Measurements from ENCODE around the gene SLAMF1.

SLAMF1 gene

DNA sequence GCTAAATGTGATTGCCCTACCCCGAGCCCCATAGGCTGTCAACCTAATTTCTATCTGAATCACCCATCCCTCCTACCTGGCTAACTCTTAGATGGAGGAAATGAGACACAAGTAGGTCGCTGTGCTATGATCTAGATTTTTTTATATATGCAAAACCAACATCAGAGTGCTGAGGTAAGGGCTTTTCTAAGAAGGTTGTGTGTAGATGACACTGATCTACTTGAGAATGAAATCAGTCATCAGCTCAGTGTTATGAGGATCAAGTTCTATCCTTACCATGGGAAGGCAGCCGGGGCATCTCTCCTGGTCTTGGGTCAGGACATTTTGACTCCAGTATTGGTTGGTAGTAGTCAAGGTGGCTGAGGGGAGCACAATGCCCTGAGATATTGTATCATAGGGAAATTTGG, 23.6 kb downstream of the SLAMF1 start:
- no peak for DNase-seq

DNA sequence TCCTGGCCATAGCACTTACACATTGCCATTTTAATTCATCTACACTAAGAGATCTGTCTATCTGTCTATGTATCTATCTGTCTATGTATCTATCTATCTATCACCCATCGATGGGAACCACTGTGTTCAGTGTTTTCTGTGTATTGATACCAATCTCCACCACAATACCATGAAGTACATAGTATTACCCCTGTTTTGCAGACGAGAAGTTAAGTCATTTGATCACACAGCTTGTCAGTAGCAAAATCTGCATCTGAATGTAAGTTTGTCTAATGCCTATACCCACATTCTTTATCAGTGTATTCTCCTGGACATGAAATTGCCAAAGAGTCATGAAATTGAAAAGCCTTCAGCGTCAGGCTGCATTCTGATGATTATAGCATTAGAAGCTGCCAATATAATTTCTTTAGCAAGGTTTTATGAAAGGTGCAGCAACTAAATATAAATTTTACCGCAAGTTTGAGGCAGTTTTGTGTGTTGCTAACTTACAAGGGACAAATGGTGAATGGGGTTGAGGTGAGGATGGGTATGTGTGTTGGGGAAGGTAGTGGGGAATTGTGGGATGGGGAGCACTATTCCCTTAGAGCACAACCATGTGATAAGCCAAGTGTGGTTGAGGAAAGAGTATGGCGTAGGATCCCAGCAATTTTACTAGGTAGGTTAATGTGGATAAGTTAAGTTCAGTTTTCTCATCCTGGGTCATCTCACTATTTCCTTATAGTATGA, 24.2 kb downstream of the SLAMF1 start:
- no peak for DNase-seq

DNA sequence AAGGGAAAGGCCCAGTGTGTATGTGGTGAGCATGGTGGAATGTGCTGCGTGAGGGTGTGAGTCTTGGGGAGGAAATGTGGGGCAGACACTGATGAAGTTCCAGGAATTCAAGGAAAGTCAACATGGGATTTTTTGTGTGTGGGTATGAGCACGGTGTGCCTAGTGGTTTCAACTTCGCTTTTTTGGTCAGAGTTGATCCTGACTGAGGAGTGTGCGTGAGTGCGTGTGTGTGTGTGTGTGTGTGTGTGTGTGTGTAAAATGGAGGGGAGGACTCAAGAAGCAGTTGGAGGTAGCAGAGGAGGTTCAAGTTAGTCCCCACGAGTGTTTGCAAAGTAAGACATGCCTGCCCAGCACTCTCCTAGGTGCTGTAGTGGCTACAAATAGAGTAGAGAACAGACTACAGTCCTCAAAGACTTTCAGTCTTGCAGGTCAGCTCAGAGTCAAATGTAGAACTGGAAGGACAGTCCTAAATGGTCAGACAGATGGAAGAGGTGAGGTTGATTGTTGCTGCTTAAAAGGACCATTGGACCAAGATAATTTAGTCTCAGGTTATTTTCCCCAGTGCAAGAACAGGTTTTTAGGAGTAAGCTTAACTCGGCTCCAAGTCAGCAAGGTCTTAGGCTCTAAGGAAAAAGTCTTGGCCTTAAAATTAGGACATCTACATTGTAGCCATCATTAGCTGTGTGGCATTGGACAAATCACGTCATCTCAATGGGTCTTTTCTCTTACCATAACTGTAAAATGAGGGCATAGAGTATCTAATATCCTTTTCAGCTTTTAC, 25.0 kb downstream of the SLAMF1 start:
- DNase-seq: no peak

DNA sequence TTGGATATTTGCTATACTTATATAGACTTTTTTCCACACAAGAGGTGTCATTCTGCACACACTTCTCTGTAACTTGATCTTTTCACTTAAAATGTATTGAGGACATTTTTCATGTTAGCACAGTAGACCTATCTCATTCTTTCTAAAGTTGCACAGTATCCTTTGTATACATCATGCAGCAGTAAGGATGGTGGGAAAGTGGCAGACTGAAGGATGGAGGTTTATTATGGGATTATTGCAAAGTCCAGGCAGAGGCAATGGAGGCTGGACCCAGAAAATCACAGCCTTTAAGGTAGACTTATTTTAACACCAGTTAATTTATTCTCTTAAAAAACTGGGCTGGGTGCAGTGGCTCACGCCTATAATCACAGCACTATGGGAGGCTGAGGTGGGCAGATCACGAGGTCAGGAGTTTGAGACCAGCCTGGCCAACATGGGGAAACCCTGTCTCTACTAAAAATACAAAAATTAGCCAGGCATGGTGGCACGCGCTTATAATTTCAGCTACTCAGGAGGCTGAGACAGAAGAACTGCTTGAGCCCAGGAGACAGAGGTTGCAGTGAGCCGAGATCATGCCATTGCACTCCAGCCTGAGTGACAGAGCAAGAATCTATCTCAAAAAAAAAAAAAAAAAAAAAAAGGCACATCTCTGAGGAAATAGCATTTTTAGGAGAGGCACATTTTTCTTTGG, 25.8 kb downstream of the SLAMF1 start:
- DNase-seq: no peak

DNA sequence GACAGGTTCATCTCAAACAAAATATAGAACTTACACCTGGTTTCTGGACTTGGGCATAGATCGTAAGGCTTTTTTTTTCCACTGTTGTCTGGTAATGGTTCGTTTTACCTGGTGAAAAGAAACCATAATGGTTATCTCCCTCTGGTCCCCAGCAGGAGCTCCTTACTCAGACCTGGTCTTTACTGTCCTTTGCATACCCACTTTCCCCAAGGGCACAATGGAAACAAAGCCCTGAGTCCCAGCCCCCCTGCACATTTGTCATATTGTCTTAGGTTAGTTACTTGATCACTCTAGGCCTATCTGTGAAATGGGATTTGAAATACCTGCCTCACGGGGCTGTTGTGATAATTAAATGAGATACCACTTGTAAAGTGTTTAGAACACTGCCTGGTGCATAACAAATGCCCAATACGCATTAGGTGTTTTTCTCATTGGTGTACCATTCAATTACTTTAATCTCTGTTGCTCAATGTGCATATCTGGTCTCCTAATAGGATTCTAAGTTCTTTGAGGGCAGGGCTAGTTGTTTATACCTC, 27.0 kb downstream of the SLAMF1 start:
- no peak for DNase-seq

DNA sequence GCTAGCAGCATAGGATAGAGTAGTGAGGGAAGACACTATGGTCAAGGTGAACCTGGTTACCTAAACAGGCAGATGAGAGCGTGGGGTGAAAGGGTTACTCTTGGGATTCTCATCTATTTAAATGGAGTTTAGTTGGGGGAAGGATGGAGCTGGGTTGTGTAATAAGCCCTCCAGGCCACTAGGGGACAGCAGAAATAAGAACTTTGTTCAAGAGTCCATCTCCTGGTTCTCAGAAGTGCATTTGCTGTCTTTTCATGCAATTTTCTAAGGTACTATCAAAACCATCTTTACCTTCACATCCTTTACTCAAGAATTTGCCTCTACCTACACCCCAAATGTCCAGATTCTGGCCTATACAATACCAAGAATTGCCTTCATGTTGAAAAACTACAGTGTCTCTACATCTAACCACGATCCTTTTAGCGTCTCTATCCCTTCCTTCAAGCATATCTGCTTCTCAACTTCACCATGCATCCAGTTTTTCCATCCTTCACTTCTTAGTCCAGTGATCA, 28.0 kb downstream of the SLAMF1 start:
- no peak for DNase-seq

DNA sequence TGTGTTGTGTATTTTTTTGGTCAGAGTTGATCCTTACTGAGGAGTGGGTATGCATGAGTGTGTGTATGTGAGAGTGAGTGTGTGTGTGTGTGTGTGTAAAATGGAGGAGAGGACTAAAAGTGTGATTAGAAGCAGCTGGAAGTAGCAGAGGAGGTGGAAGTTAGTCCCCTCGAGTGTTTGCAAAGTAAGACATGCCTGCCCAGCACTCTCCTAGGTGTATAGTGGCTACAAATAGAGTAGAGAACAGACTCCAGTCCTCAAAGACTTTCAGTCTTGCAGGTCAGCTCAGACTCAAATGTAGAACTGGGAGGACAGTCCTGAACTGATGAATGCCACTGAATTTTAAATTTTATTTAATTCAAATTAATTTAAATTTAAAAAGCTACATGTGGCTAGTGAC, 28.5 kb downstream of the SLAMF1 start:
- DNase-seq: no peak

DNA sequence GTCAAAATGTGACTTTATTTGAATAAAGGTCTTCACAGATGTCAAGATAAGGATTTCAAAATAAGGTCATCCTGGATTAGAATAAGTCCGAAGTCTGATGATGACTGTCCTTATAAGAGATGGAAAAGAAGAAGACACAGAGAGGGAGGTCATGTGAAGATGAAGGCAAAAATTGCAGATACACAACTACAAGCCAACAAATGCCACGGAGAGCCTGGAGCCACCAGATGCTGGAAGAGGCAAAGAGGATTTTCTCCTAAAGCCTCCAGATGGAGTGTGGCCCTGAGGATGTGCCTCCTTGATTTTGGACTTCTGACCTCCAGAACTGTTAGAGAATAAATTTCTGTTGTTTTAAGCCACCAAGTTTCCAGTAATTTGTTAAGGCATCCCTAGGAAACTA, 31.2 kb downstream of the SLAMF1 start:
- DNase-seq: no peak

DNA sequence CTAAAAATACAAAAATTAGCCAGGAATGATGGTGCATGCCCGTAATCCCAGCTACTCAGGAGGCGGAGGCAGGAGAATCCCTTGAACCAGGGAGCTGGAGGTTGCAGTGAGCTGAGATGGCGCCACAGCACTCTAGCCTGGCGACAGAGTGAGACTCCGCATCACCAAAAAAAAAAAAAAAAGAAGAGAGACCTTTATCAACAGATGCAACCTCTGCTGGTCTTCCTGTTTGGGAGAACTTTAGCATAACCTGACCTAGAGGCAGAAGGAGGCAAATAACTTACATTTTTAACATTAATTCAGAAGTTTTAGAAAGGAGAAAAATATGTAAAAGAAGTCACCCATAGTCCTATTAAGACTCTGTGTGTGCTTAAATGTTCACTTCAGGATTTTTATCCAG, 32.4 kb downstream of the SLAMF1 start:
- no peak for DNase-seq

DNA sequence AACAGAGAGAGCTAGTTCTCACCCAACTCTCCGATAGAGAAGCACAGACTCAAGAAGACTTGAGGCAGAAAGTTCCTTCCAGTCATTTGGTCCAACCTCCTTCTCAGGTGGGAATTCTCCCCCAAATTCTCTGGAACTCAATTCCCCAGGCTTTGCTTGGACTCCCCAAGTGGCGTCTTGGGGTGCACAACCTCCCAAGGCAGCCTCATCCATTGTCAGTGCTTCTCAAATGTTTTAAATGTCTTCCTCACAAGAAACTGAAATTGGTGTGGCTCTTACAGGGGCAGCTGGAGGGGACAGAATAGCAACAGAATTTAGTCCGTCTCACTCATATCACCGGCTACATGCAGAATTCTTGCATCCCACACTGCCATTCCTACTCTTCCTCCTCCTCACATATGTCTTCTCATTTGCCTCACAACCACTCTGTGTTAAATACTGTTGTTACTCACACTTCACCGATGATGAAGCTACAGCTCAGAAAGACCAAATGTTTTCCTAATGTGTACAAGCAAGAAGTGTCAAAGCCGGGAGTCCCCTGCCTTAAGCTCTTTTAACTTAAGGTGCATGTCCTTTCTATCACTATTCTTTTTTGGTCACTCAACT, 34.1 kb downstream of the SLAMF1 start:
- no peak for DNase-seq

DNA sequence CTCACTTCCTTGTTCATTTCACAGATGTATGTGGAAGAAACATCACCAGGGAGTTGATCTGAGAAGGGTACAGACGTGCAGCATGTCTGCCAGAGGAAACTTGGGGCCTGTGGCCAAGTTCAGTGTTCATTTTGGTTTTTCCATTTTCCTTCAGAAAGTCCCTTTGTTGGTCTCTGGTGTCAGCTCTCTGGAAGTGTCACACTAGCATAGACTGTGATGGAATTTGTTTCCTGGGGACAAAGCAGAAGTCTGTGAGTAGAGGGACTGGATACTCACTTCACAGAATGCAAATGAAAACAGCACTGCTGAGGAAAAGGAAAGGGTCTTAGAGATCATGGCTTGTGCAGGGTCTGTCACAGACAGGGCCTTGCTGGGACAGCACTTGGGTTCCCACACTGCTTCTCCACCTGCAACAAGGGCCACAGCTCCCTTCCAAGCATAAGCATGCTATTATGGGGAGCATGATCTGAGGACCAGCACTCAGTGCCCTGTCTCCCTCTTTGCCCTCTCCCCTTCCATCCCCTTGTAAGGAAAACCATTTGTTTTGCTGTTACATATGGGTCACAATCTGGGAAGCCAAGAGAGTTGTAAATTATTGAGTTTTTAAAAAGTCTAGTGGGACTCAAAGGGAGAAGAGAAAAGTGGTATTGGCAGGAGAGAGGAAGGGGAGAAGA, 36.1 kb downstream of the SLAMF1 start:
- DNase-seq: no peak

DNA sequence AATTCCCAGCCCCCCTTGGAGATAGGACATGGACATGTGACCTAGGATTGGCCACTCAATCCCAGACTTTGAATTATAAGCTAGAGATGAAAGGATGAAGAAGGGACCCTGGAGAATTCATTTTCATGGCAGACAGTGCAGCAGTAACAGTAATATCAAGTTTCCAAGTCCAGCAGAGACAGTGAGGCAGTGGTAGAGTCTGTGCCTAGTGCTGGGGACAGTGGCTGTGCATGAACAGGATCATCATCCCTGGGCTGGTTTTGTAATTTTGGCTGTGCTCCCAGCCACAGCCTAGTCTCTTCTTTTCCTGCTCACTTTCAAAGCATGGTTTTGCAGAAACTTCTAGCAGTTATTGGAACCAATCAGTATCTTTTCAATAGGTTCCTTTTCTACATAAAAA, 37.9 kb downstream of the SLAMF1 start:
- no peak for DNase-seq

DNA sequence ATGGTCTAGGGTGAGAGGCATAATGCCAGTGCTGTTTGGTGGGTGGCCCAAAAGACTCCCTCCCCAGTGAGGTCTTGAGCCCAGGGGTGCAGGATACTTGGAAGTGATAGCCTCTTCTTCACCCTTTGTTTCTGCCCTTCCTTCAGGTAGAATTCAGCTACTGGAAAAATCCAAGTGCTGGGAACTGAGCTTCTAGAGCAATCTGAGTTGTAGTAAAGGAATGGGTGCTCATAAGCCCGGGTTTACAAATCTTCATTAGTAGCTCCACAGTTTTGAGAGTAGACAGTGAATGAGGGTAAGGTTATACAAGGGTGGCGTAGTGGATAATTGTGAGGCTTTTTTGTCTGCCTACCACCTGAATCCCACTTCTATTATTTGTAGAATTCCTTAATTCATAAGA, 38.3 kb downstream of the SLAMF1 start:
- no peak for DNase-seq

DNA sequence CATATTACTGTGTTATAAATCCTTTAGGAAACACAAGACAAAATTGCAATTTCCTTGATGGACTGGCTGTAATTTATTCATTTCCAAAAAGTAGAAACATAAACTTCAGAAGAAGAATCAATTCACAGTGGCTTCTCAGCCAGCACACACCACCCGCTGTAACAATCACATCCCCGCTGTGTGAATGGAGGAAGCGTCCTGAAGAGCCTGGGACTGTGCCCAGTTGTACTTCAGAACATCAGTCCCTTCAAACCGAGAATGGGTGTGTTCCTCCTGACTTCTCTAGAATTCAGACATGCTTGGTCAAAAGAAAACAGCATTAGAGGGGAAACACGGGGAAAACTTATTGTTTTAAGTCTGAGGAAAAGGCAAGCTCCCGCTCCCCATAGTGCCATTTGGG, 38.8 kb downstream of the SLAMF1 start:
- DNase-seq: no peak

DNA sequence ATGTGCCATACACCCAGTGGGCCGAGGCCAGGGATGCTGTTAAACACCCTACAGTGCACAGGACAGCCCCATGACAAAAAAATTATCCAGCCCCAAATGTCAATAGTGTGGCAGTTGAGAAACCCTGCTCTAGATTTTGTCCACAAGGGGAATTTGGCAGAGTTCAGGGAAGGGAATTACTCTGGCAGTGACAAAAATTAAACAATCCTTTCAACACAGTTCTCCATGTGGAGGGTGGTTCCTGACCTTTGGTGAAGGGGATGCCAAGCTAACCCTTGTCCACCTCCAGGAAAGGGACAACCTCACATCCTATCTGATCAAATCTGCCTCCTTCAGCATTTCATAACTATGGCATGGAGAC, 39.2 kb downstream of the SLAMF1 start:
- no peak for DNase-seq

DNA sequence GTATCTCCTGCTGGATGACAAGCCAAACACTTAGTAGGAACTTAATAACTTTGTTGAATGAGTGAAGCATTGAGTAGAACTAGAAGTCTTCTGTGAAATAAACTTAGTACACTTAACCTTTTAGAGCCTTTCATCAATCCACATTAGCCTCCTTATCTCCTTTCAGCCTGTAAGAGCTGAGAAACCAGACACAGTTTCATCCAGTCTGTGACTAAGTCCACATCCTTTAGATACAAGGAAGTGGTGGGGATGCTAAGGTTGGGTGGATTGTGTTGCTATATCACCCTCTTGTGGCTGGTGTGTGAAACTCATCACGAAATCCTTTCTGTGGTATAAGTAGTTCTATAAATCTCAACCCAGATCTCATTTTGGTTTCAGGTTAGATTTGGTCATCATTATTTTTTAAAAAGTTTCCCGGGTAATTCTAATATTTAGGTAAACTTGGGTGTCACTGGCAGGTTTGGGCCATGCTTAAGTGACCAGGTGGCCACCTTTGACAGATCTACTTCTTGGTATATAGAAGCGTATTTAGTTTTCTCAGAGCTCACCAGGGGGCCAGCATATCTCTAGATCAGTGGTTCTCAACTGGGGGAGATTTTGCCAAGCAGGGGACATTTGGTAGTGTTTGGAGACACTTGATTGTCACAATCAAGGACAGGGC, 39.7 kb downstream of the SLAMF1 start:
- peak; percentile 44 for DNase-seq

DNA sequence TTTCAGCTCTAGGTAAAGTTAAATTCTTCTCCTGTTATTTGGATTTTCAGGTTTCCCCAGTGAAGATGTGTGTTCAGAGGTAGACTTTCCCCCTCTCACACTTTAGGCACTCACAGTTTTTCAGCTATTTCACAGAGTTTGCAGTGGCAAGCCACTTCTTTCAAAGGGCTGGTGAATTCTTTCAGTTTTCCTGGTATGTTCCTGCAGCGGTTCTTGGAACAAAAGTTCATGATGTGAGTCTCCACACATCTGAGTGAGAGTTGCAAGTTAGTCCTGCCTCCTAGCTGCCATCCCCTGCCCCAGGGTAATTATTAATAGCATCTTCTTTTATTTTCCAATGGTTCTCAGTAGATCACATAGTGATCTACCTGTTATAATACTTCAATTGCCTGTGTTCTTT, 40.2 kb downstream of the SLAMF1 start:
- no peak for DNase-seq

DNA sequence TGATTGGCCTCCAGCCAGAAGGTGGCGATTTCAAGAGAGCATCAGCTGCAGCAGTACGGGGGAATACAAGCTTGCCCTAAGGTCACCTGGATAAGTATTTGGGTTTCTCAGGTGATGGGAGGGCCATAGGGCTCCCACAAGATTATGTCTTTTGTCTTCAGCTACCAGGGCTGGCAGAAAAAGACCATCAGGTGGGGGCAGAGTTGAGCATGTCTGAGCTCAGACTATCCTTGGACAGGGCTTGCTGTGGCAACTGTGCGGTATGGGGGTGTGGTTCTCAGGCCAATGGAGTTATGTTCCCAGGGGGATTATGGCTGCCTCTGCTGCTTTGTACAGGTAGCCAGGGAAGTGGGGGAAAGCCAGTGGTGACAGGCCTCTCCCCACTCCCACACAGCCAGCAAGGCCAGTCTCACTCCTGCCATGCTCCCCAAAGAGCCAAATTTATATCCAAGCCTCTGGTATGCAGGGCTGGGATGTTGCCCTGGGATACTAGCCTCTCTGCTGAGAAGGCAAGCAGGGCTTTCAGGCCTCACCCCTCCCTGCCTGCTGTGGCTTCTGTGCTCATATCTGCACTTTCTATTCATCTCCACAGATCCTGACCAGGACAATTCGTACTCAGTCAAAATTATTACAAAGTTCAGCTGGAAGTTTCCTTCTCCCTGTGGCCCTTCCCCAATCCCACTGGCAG, 40.9 kb downstream of the SLAMF1 start:
- no peak for DNase-seq

DNA sequence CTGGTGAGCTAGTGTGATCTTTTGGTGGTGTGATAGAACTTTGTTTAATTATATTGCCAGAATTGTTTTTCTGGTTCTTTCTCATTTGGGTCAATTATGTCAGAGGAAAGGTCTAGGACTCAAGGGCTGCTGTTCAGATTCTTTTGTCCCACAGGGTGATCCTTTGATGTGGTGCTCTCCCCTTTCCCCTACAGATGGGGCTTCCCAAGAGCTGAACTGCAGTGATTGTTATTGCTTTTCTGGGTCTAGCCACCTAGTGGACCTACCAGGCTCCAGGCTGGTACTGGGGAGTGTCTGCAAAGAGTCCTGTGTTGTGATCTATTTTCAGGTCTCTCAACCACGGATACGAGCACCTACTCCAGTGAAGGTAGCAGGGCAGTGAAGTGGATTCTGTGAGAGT, 41.6 kb downstream of the SLAMF1 start:
- DNase-seq: no peak

DNA sequence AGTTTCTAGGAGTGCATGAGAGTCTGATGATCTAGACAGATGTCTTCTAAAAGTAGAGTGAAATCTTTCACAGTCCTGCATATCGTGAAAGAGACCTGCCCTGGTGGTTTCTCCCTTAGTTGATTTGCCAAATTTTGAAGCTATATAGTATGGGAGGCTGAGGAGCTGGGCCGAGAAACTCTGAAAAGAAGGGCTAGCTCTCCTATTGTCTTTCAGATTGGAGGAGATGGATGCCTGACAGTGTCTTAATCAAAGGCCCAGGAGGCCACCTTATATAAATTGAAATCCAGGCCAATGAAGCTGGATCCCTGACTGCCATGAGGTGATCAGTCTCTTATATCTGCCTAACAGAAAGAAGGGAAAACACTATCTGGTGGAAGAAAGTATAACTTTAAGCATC, 49.1 kb downstream of the SLAMF1 start:
- no peak for DNase-seq

DNA sequence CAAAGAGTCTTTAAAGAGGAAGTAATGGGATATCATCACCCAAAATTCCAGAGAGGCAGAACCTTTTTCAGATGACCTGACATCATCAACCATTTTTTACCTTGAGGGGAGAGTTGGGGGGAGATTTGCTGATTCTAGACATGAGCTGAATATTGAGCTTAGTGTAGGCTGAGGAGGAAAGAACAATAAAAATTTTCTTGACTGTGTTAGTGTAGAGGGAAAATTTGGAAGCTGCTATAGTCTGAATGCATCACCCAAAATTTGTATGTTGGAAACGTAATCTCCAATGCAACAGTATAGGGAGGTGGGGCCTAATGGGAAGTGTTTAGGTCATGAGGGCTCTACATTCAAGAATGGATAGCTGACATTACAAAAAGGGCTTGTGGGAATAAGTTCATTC, 49.8 kb downstream of the SLAMF1 start:
- no peak for DNase-seq
